Measurements from ENCODE around the gene CDC25B.
A peak's percentile ranks its signal among the peaks of the same experiment; 100 is the strongest.

Gene CDC25B

DNA sequence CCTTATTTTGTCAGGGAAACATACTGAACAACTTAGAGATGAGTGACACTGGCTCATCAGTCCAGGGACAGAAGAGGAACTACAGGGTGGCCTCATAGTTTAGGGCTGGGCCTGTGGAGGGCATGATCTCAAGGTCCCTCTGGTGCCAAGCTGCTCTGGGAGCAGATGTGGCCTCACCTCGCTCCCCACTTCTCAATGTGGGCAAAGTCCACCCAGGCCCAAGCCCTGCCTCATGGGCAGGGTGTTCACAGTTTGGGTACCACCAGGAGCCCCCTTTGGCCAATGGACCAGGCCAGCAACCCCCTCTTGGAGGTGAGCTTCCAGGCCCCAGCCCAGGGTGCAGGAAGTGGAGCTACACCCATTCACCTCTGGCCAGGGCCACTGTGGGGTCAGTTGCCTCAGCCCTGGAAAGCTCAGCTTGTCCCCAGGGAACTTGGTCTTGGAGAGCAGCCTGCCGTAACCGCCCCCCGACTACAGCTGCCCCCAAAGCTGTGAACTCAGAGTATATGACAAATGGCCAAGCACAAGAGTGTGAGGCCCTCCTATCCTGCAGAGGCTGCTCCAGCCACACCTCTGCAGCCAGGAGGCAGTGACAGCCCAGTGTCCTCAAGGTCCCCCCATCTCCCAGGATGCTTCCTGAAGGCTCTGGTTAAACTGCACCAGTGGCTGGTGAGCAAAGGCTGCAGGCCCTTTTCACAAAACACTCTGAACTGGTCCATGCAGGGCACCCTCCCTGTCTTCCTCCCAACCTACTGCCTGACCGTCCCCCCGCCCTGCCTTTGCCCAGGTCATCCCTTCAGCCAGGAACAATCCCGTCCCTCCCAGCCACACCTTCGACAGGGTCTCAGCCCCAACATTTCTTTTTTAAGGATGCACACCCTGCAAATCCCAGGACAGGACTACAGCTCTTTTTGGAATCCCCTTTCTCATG is 32.2 kb upstream of the CDC25B start:
- no peak for DNase-seq (ENCODE audit: low read depth in 2 of 3, low spot score in 1 of 3)

DNA sequence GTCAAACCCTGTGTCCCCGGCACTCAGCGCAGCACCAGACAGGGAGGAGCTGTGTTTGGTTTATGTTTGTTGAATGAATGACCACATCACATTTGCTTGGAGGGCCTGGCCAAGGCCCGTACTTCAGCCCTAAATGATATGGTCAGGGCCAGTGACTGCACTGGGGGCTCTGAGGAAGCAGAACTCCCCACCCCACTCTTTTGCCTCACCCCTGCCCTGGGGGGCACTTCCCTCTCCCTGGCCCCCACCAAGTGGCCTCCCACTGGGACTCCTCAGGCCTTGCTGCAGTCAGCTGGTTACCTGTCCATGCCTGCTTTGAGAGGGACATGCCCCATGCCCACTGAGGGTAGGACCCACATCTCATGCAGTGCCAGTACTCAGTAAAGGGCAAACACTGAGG is 31.5 kb upstream of the CDC25B start:
- no peak for DNase-seq (ENCODE audit: low read depth in 2 of 3, low spot score in 1 of 3)

DNA sequence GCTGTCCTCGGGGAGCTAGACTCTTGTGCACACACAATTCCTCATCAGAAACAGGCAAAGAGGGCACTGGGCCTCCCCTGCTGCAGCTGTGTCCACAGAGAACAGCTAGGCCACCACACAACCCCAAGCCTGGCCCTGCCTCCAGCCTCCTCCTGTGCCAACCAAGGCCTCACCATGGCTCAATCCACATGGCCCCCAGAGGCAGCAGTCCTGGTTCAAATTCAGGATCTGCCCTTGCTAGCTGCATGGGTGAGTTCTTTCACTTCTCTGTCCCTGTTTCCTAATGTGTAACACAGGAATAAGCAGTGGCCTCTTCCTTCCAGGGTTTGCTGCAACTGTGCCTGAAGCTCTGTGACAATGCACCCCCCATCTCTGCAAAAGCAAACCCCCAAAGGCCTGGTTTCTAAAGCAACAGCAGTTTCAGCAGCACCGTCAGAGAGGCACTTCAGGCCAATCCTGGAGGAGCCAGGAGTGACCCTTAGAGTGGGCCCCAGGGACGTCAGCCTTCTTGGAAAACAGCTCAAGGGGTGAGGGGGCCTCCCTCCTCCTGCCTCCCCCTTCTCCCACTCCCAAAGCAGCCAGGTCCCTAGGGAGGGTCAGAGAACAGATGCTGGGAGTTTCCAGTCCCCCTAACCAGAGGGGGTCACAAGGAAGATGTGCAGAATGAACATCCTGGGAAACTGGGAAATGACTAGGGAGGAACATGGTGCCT is 30.8 kb upstream of the CDC25B start:
- DNase-seq (ENCODE audit: low read depth in 2 of 3, low spot score in 1 of 3), result no peak

DNA sequence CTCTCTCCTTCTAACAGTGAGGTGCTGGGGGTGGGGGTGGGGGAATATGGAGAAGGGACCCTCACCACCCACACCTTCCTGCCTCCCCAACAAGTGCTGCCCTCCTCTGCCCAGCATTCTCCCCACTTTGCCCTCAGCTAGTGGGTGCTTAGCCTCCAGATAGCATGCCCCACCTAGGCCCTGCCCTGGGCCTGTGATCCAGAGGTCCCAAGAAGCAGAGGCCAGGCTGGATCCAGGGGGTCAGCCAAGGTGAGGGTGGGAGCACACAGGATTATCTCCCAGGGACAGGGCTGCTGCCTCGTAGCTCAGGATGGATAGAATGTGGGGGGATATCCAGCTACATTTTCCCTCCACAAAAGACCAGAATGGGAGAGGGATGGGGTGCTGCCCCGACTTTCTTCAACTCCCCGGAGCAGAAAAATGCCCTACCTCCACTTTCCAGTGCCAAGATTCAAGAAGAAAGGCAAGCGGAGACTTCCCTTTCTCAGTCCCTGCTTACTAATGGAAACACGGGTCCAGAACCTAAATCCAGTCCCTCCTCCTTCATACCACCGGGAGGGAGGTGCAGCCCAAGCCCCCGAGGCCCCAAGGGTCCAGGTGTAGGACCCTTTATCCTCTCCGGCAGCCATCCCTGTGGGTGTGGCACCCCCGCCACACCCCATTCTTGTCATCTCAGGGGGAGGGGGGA is 29.5 kb upstream of the CDC25B start:
- DNase-seq (ENCODE audit: low read depth in 2 of 3, low spot score in 1 of 3), result no peak

DNA sequence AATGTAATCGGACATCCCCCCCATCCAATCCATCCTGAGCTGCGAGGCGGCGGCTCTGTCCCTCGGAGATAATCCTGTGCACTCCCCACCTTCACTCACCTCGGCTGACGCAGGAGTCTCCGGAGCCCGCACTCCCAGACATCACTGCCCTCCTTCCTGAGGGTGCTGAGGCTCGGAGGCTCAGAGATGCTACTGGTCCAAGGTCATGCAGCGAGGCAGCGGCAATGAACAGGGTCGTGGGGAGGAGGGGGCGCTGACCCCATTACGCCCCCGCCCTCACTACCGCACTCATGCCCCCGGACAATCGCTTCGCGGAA is 29.0 kb upstream of the CDC25B start:
- no peak for DNase-seq (ENCODE audit: low read depth in 2 of 3, low spot score in 1 of 3)

DNA sequence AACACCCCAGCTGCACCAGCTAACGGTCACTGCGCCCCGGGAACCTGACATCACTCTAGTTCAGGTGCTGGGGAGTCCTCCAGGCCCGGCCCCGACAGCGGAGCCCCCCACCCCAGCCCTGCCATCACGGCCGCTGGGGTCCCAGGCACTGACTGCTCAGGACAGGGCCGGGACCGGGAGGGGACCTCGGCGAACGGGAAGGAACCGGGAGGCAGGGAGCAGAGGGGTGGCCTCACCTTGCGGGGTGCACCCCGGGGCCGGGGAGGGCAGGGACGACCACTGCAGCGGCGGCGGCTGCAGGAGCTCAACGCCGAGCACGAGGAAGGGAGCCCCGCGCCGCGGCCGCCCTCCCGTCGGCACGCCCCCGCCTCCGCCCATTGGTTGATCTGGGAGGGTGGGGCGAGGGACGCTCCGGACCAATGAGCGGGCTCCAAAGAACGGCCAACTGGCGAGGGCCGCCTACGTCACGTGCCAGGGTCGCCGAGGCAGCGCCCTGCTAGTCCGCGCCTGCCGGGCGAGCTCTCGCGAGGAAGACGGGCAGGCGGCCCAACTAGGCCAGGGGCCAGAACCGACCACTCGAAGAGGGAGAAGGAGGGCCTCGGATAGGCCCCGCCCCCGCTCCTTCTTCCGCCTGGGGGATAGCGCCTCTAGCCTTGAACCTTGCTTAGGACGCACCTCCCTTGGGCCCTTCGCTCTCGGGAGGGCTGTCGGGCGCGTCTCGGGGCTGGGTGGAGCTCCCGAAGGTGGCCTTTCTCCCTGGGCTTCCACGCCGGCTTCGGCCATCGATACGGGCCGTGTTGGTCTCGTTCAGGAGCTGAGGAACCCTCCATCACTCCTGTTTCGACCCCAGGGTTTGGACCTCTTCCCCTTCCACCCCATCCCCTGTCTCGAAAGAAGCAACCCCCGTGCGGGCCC is 28.4 kb upstream of the CDC25B start, which contains the start of gene ADISSP:
Gene ADISSP, minus strand, starts transcription at position 327 of the 915 bp plus-strand sequence. CDS start 7,653 bp downstream, outside the sequence.
- peak; percentile 94 to 98 (median 97) for DNase-seq (ENCODE audit: low read depth in 2 of 3, low spot score in 1 of 3)

DNA sequence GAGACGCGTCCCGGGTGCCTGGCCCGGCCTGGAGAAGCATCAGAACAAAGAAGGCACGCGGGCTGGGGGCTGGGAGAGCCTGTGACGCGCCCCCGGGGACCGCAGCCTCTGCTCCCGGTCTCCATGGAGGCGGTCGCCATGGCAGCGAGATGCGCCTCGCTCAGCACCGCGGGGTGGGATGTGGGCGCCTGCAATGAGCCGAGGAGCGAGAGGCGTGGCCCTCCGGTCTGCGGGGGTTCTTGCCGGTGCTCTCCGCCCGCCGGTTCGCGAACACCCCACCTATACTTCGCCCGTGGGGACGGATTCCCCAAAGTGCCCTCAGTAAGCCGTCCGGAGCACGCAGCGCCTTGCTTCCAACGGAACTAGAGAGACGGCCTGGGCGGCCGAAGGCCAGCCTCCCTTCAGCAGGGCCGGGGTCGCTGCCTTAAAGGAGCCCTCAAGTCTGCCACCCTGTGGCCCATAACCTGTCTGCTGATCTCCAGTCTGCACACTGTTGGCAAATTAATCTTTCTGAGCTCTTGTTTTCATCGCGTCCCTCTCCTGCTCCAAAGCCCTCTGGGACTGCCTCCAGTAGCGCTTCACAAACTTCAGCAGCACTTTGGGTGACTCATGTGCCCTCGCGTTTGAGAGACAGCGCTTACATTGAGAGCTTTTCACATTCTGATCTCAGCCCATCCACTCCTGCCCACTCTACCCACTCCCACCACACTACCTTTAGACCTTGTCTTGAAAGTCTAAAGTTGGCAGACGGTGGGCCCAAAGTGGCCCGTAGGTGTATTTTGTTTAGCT is 27.6 kb upstream of the CDC25B start:
- DNase-seq (ENCODE audit: low read depth in 2 of 3, low spot score in 1 of 3), result peak; percentile 49 to 72 (median 71)

DNA sequence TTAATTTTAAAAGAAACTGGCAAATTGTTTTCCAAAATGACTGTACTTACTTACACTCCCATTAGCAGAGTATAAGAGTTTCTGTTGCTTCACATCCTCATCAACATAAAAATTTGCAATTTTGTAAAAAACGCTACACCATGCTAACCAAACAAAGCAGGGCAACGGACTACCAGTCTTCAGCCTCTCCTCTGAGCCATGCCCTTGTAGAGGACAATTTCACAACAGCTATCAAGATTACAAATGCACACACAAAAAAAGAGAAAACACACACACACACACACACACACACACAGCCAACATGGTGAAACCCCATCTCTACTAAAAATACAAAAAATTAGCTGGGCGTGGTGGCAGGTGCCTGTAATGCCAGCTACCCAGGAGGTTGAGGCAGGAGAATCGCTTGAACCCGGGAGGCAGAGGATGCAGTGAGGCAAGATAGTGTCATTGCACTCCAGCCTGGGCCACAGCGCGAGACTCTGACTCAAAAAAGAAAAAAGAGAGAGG is 24.5 kb upstream of the CDC25B start:
- no peak for DNase-seq (ENCODE audit: low read depth in 2 of 3, low spot score in 1 of 3)

DNA sequence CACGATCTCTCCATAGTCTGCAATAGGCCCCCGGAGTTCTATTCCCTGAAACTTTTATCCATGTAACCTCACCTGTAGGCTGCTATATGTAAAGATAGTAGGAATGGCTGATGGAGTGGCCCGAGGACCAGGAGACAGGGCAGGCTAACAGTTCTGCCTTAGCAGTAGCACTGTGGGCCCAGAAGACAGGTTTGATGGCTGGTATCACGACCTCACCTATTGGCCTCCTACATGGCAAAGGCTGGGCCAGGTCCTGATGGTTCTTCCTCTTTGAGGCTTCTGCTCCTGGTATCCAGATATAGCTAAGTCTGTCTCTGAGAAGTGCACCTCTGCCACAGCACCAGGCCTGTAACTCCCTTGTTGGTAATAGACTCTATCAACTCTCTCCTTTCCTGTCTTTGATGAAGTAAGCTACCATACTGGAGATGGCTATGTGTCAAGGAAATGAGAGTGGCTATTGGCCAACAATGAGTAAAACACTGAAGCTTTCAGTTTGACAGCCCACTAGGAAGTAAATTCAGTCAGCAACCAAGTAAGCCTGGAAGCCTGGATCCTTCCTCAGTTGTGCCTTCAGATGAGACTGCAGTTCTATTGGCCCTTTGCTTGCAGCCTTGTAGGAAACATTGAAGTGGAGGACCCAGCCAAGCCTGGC is 20.5 kb upstream of the CDC25B start:
- no peak for DNase-seq (ENCODE audit: low read depth in 2 of 3, low spot score in 1 of 3)

DNA sequence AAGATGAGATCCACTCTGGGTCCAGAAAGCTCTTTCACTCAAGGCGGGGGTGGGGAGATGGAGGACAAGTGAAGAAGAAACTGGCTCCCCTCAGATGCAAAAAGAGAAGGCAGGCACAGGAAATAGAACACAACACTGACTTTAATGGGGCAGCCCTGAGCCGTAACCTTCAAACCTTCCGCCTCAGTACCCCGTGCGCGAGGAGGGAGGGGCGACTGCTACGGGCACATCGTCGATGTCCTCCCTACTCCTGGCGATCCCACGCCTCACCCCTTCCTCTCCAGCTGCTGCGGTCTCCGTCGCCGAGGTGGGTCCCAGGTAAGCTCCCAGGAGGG is 18.8 kb upstream of the CDC25B start:
- no peak for DNase-seq (ENCODE audit: low read depth in 2 of 3, low spot score in 1 of 3)

DNA sequence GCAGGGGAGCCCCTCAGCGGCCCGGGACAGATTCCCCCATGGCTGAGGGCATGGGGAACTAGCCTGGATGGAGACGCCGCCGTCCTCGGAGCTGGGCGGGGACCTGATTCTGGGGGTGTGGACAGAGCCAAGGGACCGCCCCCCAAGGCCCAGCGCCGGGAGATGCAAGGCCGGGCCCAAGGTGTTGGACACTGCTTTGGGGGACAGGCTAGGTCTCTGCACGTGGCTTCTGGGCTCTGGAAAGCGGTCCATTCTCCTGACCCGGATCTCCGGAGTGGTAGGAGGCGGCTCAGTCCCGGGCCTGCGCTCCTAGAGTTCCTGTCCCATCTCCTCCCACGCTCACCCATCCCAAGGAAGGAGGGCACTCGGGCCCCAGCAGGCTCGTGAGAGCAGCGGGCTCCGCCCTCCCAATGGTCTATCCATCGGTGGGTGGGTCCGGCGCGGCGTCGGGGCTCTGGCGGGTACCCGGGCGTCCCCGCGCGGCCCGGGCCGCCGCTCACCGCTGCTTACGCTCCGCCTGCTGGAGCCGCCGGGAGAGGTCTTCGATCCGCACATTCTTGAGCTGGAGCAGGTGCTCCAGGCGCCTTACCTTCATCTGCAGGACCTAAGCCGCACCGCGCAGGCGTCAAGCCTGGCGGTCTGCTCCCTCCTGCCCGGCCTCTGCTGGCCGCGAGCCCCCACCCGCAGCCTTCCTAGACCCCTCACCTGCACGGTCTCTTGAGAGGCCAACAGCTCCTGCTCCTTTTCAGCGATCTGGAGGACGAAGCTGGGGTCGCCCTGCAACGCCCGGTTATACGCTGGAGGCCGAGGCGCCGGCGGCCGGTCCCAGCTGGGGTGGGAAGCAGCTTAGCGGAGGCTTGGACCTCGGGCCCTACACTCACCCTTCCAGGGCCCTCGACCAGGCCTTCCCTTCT is 18.1 kb upstream of the CDC25B start:
- DNase-seq (ENCODE audit: low read depth in 2 of 3, low spot score in 1 of 3), result peak in 2 of 3 donors; percentile 47 to 55

DNA sequence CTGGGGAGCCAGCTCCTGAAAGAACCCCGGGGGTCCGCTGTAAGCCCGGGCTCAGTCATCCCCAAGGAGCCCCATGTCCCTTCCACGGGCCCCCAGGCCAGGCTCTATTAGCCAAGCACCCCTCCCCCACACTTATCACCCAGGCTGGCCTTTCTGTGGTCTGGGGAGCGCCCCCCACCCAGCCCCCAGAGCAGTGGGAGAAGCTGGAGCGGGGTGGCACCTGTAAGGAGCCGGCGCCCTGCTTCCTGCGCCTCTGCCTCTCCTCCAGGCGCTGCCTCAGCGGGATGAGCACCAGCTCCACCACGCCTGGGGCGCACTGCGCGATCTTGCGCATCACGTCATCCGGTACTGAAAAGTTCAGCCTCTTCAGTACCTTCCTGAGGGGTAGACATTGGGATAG is 17.1 kb upstream of the CDC25B start:
- DNase-seq (ENCODE audit: low read depth in 2 of 3, low spot score in 1 of 3), result no peak

DNA sequence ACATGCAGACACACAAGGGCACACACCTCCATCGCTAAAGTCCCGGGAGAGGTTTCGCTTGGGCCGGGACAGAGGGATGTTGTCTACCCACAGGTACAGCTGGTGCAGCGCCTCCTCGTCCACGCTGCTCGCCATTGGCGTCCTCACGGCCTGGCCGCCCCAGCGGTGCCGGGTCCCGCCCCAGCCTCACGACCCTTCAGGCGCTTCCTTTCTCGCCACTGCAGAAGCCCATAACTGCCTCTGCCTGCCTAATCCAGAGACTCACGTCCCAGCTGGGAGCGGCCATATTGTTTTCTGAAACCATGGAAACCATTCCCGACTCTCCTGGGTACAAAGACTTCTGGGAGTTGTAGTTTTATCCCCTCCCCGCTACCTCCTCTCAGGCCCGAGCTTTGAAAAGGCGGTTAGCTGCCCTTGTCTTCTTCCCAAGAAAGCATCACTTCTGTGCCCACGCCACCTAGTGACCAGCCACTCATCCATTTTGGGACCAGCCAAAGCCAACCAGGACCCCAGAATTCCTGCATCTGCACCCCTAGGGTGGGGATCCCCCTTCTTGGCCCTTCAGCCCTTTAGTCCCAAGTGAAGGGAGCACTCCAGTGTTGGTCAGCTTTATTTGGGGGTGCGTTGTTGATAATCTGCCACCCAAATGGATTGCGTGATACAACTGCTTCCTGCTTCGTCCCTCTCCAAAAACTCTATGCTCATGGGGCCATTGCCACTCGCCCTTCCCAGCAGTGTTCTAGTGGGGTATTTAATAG is 14.8 kb upstream of the CDC25B start, which contains the start of gene SPEF1:
Gene SPEF1, minus strand, starts transcription at position 296 of the 758 bp plus-strand sequence. Its CDS starts 161 bp downstream, at position 135.
- peak in 2 of 3 donors; percentile 43 to 52 for DNase-seq (ENCODE audit: low read depth in 2 of 3, low spot score in 1 of 3)

DNA sequence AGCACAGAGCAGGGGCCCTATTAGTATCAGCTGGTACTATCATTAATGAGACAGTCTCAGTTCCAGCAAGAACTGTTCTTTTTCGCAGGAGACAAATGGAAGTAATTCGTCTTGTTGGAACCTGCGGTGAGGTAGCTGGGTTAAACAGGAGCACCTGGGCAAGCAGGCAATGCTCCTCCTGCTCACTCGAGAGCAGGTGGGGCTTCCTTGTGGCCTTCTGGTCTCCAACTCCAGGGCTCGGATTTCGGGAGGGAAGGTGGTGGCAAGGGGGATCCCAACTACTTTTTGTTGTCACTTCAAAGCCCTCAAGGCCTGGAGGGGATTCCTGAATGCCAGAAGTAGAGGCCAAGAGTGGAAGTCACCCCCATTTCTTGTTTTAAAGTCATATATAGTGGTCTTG is 13.5 kb upstream of the CDC25B start:
- DNase-seq (ENCODE audit: low read depth in 2 of 3, low spot score in 1 of 3), result no peak

DNA sequence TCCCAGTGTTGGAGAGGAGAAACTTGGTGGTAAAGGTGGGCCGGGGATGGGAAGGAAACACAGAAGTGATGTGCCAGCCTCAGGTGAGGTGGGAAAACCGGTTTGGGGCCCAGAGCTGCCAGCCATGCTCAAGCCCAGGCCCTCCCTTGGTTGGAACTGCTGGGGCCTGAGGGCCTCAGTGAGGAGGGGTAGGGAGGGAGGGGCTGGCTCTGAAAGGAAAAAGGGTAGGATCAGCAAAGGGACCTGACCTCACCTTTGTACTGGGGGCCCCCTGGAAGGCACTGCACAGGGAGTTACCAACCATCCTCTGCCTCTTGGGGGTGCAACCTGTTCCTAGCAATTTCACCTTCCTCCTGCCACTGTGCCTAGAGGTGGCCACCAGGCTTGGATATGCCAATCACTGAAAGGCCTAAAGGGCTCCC is 13.0 kb upstream of the CDC25B start:
- no peak for DNase-seq (ENCODE audit: low read depth in 2 of 3, low spot score in 1 of 3)

DNA sequence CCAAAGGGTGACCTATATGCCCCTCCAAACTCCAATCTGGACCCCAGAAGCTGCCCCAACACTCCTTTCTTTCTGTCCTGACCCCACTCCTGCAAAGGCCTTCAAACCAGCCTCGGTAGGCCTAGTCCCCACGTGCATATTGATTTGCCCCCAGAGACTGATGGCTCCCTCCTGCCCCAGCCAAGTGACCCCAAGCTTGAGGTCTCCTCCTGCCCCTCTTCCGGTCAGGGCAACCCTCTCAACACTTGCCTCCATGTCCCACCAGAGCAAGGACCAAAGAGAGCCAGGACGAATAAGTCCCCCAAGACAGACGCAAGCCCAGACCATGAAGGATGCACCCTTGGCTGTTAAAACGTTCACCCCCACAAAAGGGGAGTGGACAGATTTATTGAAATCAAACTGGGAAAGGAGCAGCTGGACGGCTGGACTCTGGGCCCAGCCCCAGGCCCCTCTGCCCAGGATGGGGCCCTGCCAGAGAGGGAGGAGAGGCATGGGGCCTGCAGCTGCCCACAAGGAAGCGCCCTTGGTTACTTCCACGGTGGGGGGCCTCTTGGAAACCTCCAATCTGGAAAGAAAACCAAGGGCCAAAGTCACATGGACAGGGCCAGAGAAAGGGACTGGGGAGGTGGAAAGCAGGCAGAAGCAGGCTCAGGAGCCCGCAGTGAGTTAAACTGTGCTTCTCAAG is 12.5 kb upstream of the CDC25B start:
- no peak for DNase-seq (ENCODE audit: low read depth in 2 of 3, low spot score in 1 of 3)
